Mesenchymal stem cell (in vitro differentiated cells and primary cell): ENCODE data around the gene TRIM58.
A peak's percentile ranks its signal among the peaks of the same experiment; 100 is the strongest.

Experiments
- DNase-seq: peaks from one replicate; pipeline ENCODE4 v3.0.0-alpha.2; 2013
- H2AFZ ChIP-seq: one replicate; pipeline ENCODE4 v1.6.1; 2013; ENCODE audit warnings: low read depth, mild to moderate bottlenecking, control low read depth, inconsistent platforms, low read length, moderate library complexity
- H2AK5ac ChIP-seq: 2 replicates; pipeline ENCODE4 v1.6.1; 2013; ENCODE audit warnings: low read length, moderate library complexity, mild to moderate bottlenecking, inconsistent platforms; ENCODE audit not compliant: severe bottlenecking
- H2BK120ac ChIP-seq: one replicate; pipeline ENCODE4 v1.6.1; 2013; ENCODE audit warnings: low read depth, mild to moderate bottlenecking, inconsistent platforms, low read length, moderate library complexity
- H2BK12ac ChIP-seq, 2 experiments: one replicate each; pipeline ENCODE4 v1.6.1; 2013; ENCODE audit warnings: inconsistent platforms in 2 of 2, low read length in 2 of 2, mild to moderate bottlenecking in 2 of 2, moderate library complexity in 2 of 2, control low read depth in 1 of 2
- H2BK15ac ChIP-seq: one replicate; pipeline ENCODE4 v1.6.1; 2013; ENCODE audit warnings: mild to moderate bottlenecking, low read depth, inconsistent platforms; ENCODE audit not compliant: poor library complexity, severe bottlenecking
- H2BK5ac ChIP-seq: 2 replicates; pipeline ENCODE4 v1.6.1; 2013; ENCODE audit warnings: low read depth, mild to moderate bottlenecking, low read length, control low read depth, inconsistent platforms; ENCODE audit not compliant: poor library complexity, severe bottlenecking
- H3K14ac ChIP-seq, 2 experiments: one replicate each; pipeline ENCODE4 v1.6.1; 2013; ENCODE audit warnings: inconsistent platforms in 2 of 2, low read length in 2 of 2, control low read depth in 1 of 2, mild to moderate bottlenecking in 1 of 2, moderate library complexity in 1 of 2
- H3K18ac ChIP-seq, 2 experiments: one replicate each; pipeline ENCODE4 v1.6.1; 2013; ENCODE audit warnings: inconsistent platforms in 2 of 2, low read length in 2 of 2, control low read depth in 1 of 2, low read depth in 1 of 2, mild to moderate bottlenecking in 1 of 2
- H3K23ac ChIP-seq, 2 experiments: one replicate each; pipeline ENCODE4 v1.6.1; 2013; ENCODE audit warnings: inconsistent platforms in 2 of 2, low read length in 2 of 2, mild to moderate bottlenecking in 2 of 2, moderate library complexity in 2 of 2, control low read depth in 1 of 2
- H3K27ac ChIP-seq: 2 replicates; pipeline ENCODE4 v1.5.1; 2013; ENCODE audit warnings: mild to moderate bottlenecking, moderate library complexity, low read length, control low read depth, inconsistent platforms; ENCODE audit not compliant: poor library complexity, severe bottlenecking
- H3K27me3 ChIP-seq, 2 experiments: 2 replicates each; pipeline versions ENCODE4 v1.6.1 to v1.7.0; 2013; ENCODE audit warnings: low read length in 2 of 2, mild to moderate bottlenecking in 2 of 2, moderate library complexity in 2 of 2, control low read depth in 1 of 2, inconsistent platforms in 1 of 2; ENCODE audit not compliant: control insufficient read depth in 1 of 2, insufficient read depth in 1 of 2
- H3K36me3 ChIP-seq, 2 experiments: 2 replicates each; pipeline versions ENCODE4 v1.6.1 to v1.7.0; 2013; ENCODE audit warnings: low read length in 2 of 2, control low read depth in 1 of 2, inconsistent platforms in 1 of 2, low read depth in 1 of 2, mild to moderate bottlenecking in 1 of 2; ENCODE audit not compliant: insufficient read depth in 2 of 2, control insufficient read depth in 1 of 2
- H3K4ac ChIP-seq, 2 experiments: one replicate each; pipeline ENCODE4 v1.6.1; 2013; ENCODE audit warnings: inconsistent platforms in 2 of 2, low read length in 2 of 2, mild to moderate bottlenecking in 2 of 2, moderate library complexity in 2 of 2, control low read depth in 1 of 2, low read depth in 1 of 2
- H3K4me1 ChIP-seq: 2 replicates; pipeline ENCODE4 v1.6.1; 2013; ENCODE audit warnings: low read depth, low read length, control low read depth; ENCODE audit not compliant: control insufficient read depth, insufficient read depth
- H3K4me2 ChIP-seq: 2 replicates; pipeline ENCODE4 v1.6.1; 2013; ENCODE audit warnings: low read length, mild to moderate bottlenecking, inconsistent platforms; ENCODE audit not compliant: poor library complexity, severe bottlenecking
- H3K4me3 ChIP-seq, 2 experiments: 2 replicates each; pipeline versions ENCODE4 v1.5.1 to v1.7.0; 2013; ENCODE audit warnings: low read length in 2 of 2, mild to moderate bottlenecking in 2 of 2, control low read depth in 1 of 2, low read depth in 1 of 2; ENCODE audit not compliant: insufficient read depth in 1 of 2
- H3K79me1 ChIP-seq: replicated peaks from 2 replicates; pipeline ENCODE4 v1.6.1; 2013; ENCODE audit warnings: mild to moderate bottlenecking, control low read depth, low read length, inconsistent platforms; ENCODE audit not compliant: poor library complexity, severe bottlenecking
- H3K9ac ChIP-seq: 2 replicates; pipeline ENCODE4 v1.7.0; 2013; ENCODE audit warnings: mild to moderate bottlenecking, low read length, moderate library complexity
- H3K9me3 ChIP-seq: 2 replicates; pipeline ENCODE4 v1.7.0; 2013; ENCODE audit warnings: mild to moderate bottlenecking, low read length; ENCODE audit not compliant: control insufficient read depth
- H4K8ac ChIP-seq: one replicate; pipeline ENCODE4 v1.6.1; 2013; ENCODE audit warnings: inconsistent platforms, mild to moderate bottlenecking, low read length, moderate library complexity
- H4K91ac ChIP-seq: one replicate; pipeline ENCODE4 v1.6.1; 2013; ENCODE audit warnings: mild to moderate bottlenecking, low read length, inconsistent platforms
- WGBS: methylation state at CpG from one replicate; pipeline ENCODE4 v1.1.7; 2013; ENCODE audit warnings: mixed read lengths; 5-methylcytosine and 5-hydroxymethylcytosine counted together

Gene TRIM58

DNA sequence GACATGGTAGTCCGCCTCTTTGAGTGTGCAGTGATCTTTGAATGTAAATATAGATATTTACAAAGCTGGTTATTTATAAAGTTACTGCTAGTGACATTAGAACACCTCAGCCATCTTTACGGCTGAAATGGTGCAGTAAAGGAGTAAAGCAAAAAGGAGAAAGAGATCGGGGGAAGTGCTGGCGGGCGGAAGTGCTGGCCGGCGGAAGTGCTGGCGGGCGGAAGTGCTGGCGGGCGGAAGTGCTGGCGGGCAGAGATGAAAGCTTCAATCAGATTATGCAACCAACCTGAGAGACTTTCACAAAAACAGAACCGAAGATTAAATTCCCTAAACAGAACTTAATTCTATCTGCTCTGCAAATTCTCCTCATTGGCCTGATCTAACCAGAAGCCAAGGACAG, 31.6 kb upstream of the TRIM58 start:
- Histone ChIP-seq H3K27me3 (no peaks in the 10 kb centered on the region), H3K9me3 (peaks cover 22% of the 10 kb centered on the region), H3K79me1 (no peaks in the 10 kb centered on the region), H2AFZ (no peak overlapping the region), H4K8ac (no peak overlapping the region), H3K27ac (no peak overlapping the region), H3K4me3 (no peak overlapping the region), H3K23ac (no peak overlapping the region), H3K36me3 (no peaks in the 10 kb centered on the region), H4K91ac (no peak overlapping the region), H3K4me1 (no peaks in the 10 kb centered on the region), H3K4ac (no peak overlapping the region), H3K9ac (no peak overlapping the region), H2BK12ac (no peak overlapping the region), H2BK120ac (no peak overlapping the region), H3K18ac (no peak overlapping the region), H2BK15ac (no peak overlapping the region), H2BK5ac (no peak overlapping the region), H2AK5ac (no peak overlapping the region), H3K14ac (no peak overlapping the region), H3K4me2 (no peak overlapping the region)
- 82% methylated on average over 9 of the region's 13 CpGs for WGBS
- DNase-seq, result no peak

- H2BK15ac ChIP-seq, result no peak overlapping the region
- H2AFZ ChIP-seq, result no peak overlapping the region
- no peak overlapping the region for H3K23ac ChIP-seq
- H3K9me3 ChIP-seq, result peaks cover 25% of the 10 kb centered on the region
- H3K4ac ChIP-seq, result no peak overlapping the region
- no peaks in the 10 kb centered on the region for H3K36me3 ChIP-seq
- 0% methylated on average over 1 of the region's 1 CpG for WGBS
- H3K4me2 ChIP-seq, result no peak overlapping the region
- H2BK120ac ChIP-seq, result no peak overlapping the region
- H3K4me1 ChIP-seq, result no peaks in the 10 kb centered on the region
- no peak overlapping the region for H3K9ac ChIP-seq
- H3K4me3 ChIP-seq, result no peak overlapping the region
- no peak overlapping the region for H2BK5ac ChIP-seq
- DNase-seq, result no peak
- H3K14ac ChIP-seq, result no peak overlapping the region
- H3K27me3 ChIP-seq, result no peaks in the 10 kb centered on the region
- H4K8ac ChIP-seq, result no peak overlapping the region
- no peaks in the 10 kb centered on the region for H3K79me1 ChIP-seq
- H4K91ac ChIP-seq, result no peak overlapping the region
- H3K27ac ChIP-seq, result no peak overlapping the region
- H2BK12ac ChIP-seq, result no peak overlapping the region
- H3K18ac ChIP-seq, result no peak overlapping the region
- H2AK5ac ChIP-seq, result no peak overlapping the region
Observed at GRCh38 chr1:247829656-247830055, 27.3 kb upstream of the TRIM58 start.

- no peak overlapping the region for H2BK5ac ChIP-seq
- no peak overlapping the region for H3K9ac ChIP-seq
- H2AK5ac ChIP-seq, result no peak overlapping the region
- H3K79me1 ChIP-seq, result no peaks in the 10 kb centered on the region
- no peaks in the 10 kb centered on the region for H3K4me1 ChIP-seq
- no peaks in the 10 kb centered on the region for H3K36me3 ChIP-seq
- no peak overlapping the region for H3K4ac ChIP-seq
- H2BK15ac ChIP-seq, result no peak overlapping the region
- H3K27ac ChIP-seq, result no peak overlapping the region
- no peak overlapping the region for H2AFZ ChIP-seq
- peaks cover 24% of the 10 kb centered on the region for H3K9me3 ChIP-seq
- no peak overlapping the region for H3K23ac ChIP-seq
- no peak overlapping the region for H2BK12ac ChIP-seq
- no peak overlapping the region for H2BK120ac ChIP-seq
- 45% methylated on average over 6 of the region's 6 CpGs for WGBS
- no peak overlapping the region for H3K14ac ChIP-seq
- no peak overlapping the region for H3K4me2 ChIP-seq
- H3K4me3 ChIP-seq, result peak overlapping the region in 1 of 2 experiments; percentile 18
- H4K8ac ChIP-seq, result no peak overlapping the region
- H3K27me3 ChIP-seq, result no peaks in the 10 kb centered on the region
- H3K18ac ChIP-seq, result no peak overlapping the region
- no peak for DNase-seq
- peak overlapping the region; percentile 7 for H4K91ac ChIP-seq
Observed at GRCh38 chr1:247833601-247834000, 23.4 kb upstream of the TRIM58 start.

GRCh38 chr1:247840818-247841217, 16.2 kb upstream of the TRIM58 start:
- no peak for DNase-seq

More at GRCh38 chr1:247840818-247841217, 16.2 kb upstream of the TRIM58 start:
- H3K4me2 ChIP-seq, result no peak overlapping the region
- no peak overlapping the region for H3K14ac ChIP-seq
- H2BK12ac ChIP-seq, result no peak overlapping the region
- peaks cover 21% of the 10 kb centered on the region for H3K9me3 ChIP-seq
- no peak overlapping the region for H3K23ac ChIP-seq
- H3K79me1 ChIP-seq, result no peaks in the 10 kb centered on the region
- H2AK5ac ChIP-seq, result no peak overlapping the region
- no peak overlapping the region for H4K91ac ChIP-seq
- no peak overlapping the region for H2BK15ac ChIP-seq
- no peak overlapping the region for H3K9ac ChIP-seq
- no peaks in the 10 kb centered on the region for H3K4me1 ChIP-seq
- no peak overlapping the region for H2AFZ ChIP-seq
- H3K18ac ChIP-seq, result no peak overlapping the region
- H3K4ac ChIP-seq, result no peak overlapping the region
- H3K27ac ChIP-seq, result no peak overlapping the region
- no peak overlapping the region for H2BK120ac ChIP-seq
- H3K4me3 ChIP-seq, result no peak overlapping the region
- no peak overlapping the region for H2BK5ac ChIP-seq
- WGBS, result 70% methylated on average over 2 of the region's 2 CpGs
- no peaks in the 10 kb centered on the region for H3K27me3 ChIP-seq
- H4K8ac ChIP-seq, result no peak overlapping the region
- no peaks in the 10 kb centered on the region for H3K36me3 ChIP-seq
